NCI-H2227 treated with DMSO at 0.1 percent for 48 hours (cell line): ENCODE measurements around the gene RELL2.

Experiments used
- DNase-seq: peaks from one replicate; lab custom pipeline; 2025; lab: John Stamatoyannopoulos, UW

Gene RELL2

GRCh38 chr5:141618804-141619554 lies 17.8 kb upstream of the RELL2 start, which contains the start of gene DIAPH1:
Gene DIAPH1, minus strand, starts transcription at chr5:141619000. Its CDS starts 86 bp downstream, at chr5:141618914.
- peak; percentile 84 for DNase-seq

GRCh38 chr5:141623186-141623585 lies 13.6 kb upstream of the RELL2 start:
- DNase-seq: no peak

- DNase-seq: no peak
Observed at GRCh38 chr5:141623611-141624010, 13.2 kb upstream of the RELL2 start.

GRCh38 chr5:141628175-141628788 lies 8.5 kb upstream of the RELL2 start:
- DNase-seq: no peak

- no peak for DNase-seq
Observed at GRCh38 chr5:141630570-141631140, 6.1 kb upstream of the RELL2 start.

- DNase-seq: no peak
Observed at GRCh38 chr5:141632650-141633049, 4.1 kb upstream of the RELL2 start.

GRCh38 chr5:141633871-141634561 lies 2.8 kb upstream of the RELL2 start:
- no peak for DNase-seq

GRCh38 chr5:141634720-141635119 lies 2.1 kb upstream of the RELL2 start:
- no peak for DNase-seq

GRCh38 chr5:141635646-141636045 lies 1.2 kb upstream of the RELL2 start:
- DNase-seq: no peak

- DNase-seq: no peak
Observed at GRCh38 chr5:141636106-141636412, 738 bp upstream of the RELL2 start.

GRCh38 chr5:141637123-141637766 lies 448 bp downstream of the RELL2 start:
- no peak for DNase-seq

- peak; percentile 7 for DNase-seq
Observed at GRCh38 chr5:141637767-141638419, 1.1 kb downstream of the RELL2 start.

GRCh38 chr5:141638771-141639170 lies 2.0 kb downstream of the RELL2 start:
- DNase-seq: no peak

GRCh38 chr5:141639357-141640050 lies 2.7 kb downstream of the RELL2 start:
- DNase-seq: no peak

GRCh38 chr5:141640051-141640415 lies 3.2 kb downstream of the RELL2 start:
- DNase-seq: no peak

GRCh38 chr5:141640698-141641097 lies 3.9 kb downstream of the RELL2 start:
- DNase-seq: no peak

- no peak for DNase-seq
Observed at GRCh38 chr5:141641634-141642267, 5.0 kb downstream of the RELL2 start.

- no peak for DNase-seq
Observed at GRCh38 chr5:141646026-141646425, 9.2 kb downstream of the RELL2 start.

GRCh38 chr5:141647242-141647641 lies 10.4 kb downstream of the RELL2 start:
- DNase-seq: no peak

- no peak for DNase-seq
Observed at GRCh38 chr5:141647851-141648250, 11.1 kb downstream of the RELL2 start.
